NOMO-1 treated with DMSO at 0.1 percent for 48 hours (cell line): Measurements from ENCODE around the gene PITPNM3.

Experiments used
- DNase-seq: peaks from one replicate; lab custom pipeline; 2025; ENCODE audit not compliant: unreplicated experiment; lab: John Stamatoyannopoulos, UW

The PITPNM3 gene

GRCh38 chr17:6551869-6552531 lies 4.4 kb downstream of the PITPNM3 start:
- DNase-seq: no peak

- no peak for DNase-seq
Measured at GRCh38 chr17:6551356-6551755, 5.0 kb downstream of the PITPNM3 start.

- DNase-seq: no peak
Measured at GRCh38 chr17:6549384-6550036, 6.8 kb downstream of the PITPNM3 start.

- no peak for DNase-seq
Measured at GRCh38 chr17:6548578-6549330, 7.6 kb downstream of the PITPNM3 start.

- DNase-seq: no peak
Measured at GRCh38 chr17:6548034-6548433, 8.3 kb downstream of the PITPNM3 start.

GRCh38 chr17:6547336-6547735 lies 9.0 kb downstream of the PITPNM3 start:
- DNase-seq: no peak

GRCh38 chr17:6546069-6546718 lies 10.2 kb downstream of the PITPNM3 start:
- no peak for DNase-seq

GRCh38 chr17:6545291-6545690 lies 11.1 kb downstream of the PITPNM3 start:
- DNase-seq: no peak

GRCh38 chr17:6544011-6544370 lies 12.4 kb downstream of the PITPNM3 start:
- no peak for DNase-seq

- no peak for DNase-seq
Measured at GRCh38 chr17:6543079-6544010, 13.0 kb downstream of the PITPNM3 start.

- no peak for DNase-seq
Measured at GRCh38 chr17:6542577-6542976, 13.8 kb downstream of the PITPNM3 start.

- no peak for DNase-seq
Measured at GRCh38 chr17:6541886-6542285, 14.5 kb downstream of the PITPNM3 start.

- DNase-seq: no peak
Measured at GRCh38 chr17:6539871-6540270, 16.5 kb downstream of the PITPNM3 start.

- DNase-seq: no peak
Measured at GRCh38 chr17:6536566-6537065, 19.7 kb downstream of the PITPNM3 start.

- DNase-seq: no peak
Measured at GRCh38 chr17:6536053-6536452, 20.3 kb downstream of the PITPNM3 start.

- no peak for DNase-seq
Measured at GRCh38 chr17:6534846-6535514, 21.4 kb downstream of the PITPNM3 start.

- DNase-seq: no peak
Measured at GRCh38 chr17:6532441-6532885, 23.9 kb downstream of the PITPNM3 start.

GRCh38 chr17:6531575-6531974 lies 24.8 kb downstream of the PITPNM3 start:
- DNase-seq: no peak

GRCh38 chr17:6530324-6530920 lies 25.9 kb downstream of the PITPNM3 start:
- DNase-seq: no peak
